ENCODE data around the gene C6orf47. TPM values are rescaled to one million over a fixed set of nuclear protein-coding genes. Genes with fewer than 3 reads are reported as not detected.

Gene C6orf47
- total RNA-seq, 1 experiment from 2014 or later: 17.8 TPM

GRCh38 chr6:31633447-31633846, 27.1 kb downstream of the C6orf47 start:
- H3F3A ChIP-seq (ENCODE audit: insufficient read depth, low read depth): peaks cover 60% of the 10 kb centered on the region
- H4K20me1 ChIP-seq (ENCODE audit: insufficient read depth): 0 out of 2 replicates have a peak, but pooled peaks cover 11% of the 10 kb centered on the region
- H3K9me3 ChIP-seq (ENCODE audit: insufficient read depth, low read depth): no peaks in the 10 kb centered on the region
- no peaks in the 10 kb centered on the region for H3K27me3 ChIP-seq (ENCODE audit: insufficient read depth, low read depth)
- no peaks in the 10 kb centered on the region for H3K79me2 ChIP-seq (ENCODE audit: low read depth)
- TF ChIP-seq EZH2 (IDR thresholded peaks at IDR 0.05; ENCODE audit: low read depth) (no peak), CTCF (conservative IDR thresholded peaks at IDR 0.05) (no peak)
- H3K4me3 ChIP-seq: no peak overlapping the region
- ChIA-PET CTCF (no interaction called here), POLR2A (ENCODE audit: unreplicated experiment) (interaction anchor here (0.7 kb wide), 1 partner anchor 7 kb away, joined by 3 read pairs; no protein-coding TSS in a partner anchor)
- no peaks in the 10 kb centered on the region for H3K4me1 ChIP-seq (replicated peaks; ENCODE audit: insufficient read depth)
- peaks cover 18% of the 10 kb centered on the region for H3K36me3 ChIP-seq (ENCODE audit: low read depth)
- H2AFZ ChIP-seq: no peak overlapping the region
- no TSS peak for BruUV-seq (replicated peaks)
- no peak for DNase-seq
- no peaks in the 10 kb centered on the region for H3K9me2 ChIP-seq (ENCODE audit: insufficient read depth)
- intact Hi-C loops (cut with micrococcal nuclease; ENCODE audit: unreplicated experiment): no loop called here
- H3K27ac ChIP-seq: no peak overlapping the region
- H3K4me2 ChIP-seq: no peak overlapping the region

GRCh38 chr6:31632279-31632946, 28.2 kb downstream of the C6orf47 start:
- peaks cover 24% of the 10 kb centered on the region for H3K36me3 ChIP-seq (ENCODE audit: low read depth)
- H3K27ac ChIP-seq: no peak overlapping the region
- POLR2A ChIA-PET (ENCODE audit: unreplicated experiment): interaction anchor here (0.7 kb wide), 1 partner anchor 8 kb away, joined by 3 read pairs; no protein-coding TSS in a partner anchor
- H3K4me2 ChIP-seq: no peak overlapping the region
- no peaks in the 10 kb centered on the region for H3K79me2 ChIP-seq (ENCODE audit: low read depth)
- no peaks in the 10 kb centered on the region for H3K9me3 ChIP-seq (ENCODE audit: insufficient read depth, low read depth)
- H4K20me1 ChIP-seq (ENCODE audit: insufficient read depth): 0 out of 2 replicates have a peak, but pooled peaks cover 3% of the 10 kb centered on the region
- H3K4me1 ChIP-seq (replicated peaks; ENCODE audit: insufficient read depth): no peaks in the 10 kb centered on the region
- BruUV-seq (replicated peaks): no TSS peak
- H3K27me3 ChIP-seq (ENCODE audit: insufficient read depth, low read depth): no peaks in the 10 kb centered on the region
- H2AFZ ChIP-seq: no peak overlapping the region
- no peak for DNase-seq
- H3K9me2 ChIP-seq (ENCODE audit: insufficient read depth): no peaks in the 10 kb centered on the region
- H3F3A ChIP-seq (ENCODE audit: insufficient read depth, low read depth): peaks cover 51% of the 10 kb centered on the region
- CTCF ChIA-PET: no interaction called here
- H3K4me3 ChIP-seq: no peak overlapping the region
- TF ChIP-seq EZH2 (IDR thresholded peaks at IDR 0.05; ENCODE audit: low read depth) (no peak), CTCF (conservative IDR thresholded peaks at IDR 0.05) (no peak)
- intact Hi-C loops (cut with micrococcal nuclease; ENCODE audit: unreplicated experiment): no loop called here

GRCh38 chr6:31631681-31632278, 28.8 kb downstream of the C6orf47 start:
- CTCF ChIA-PET: no interaction called here
- intact Hi-C loops (cut with micrococcal nuclease; ENCODE audit: unreplicated experiment): no loop called here
- no peaks in the 10 kb centered on the region for H3K9me3 ChIP-seq (ENCODE audit: insufficient read depth, low read depth)
- TF ChIP-seq CTCF (conservative IDR thresholded peaks at IDR 0.05) (no peak), EZH2 (IDR thresholded peaks at IDR 0.05; ENCODE audit: low read depth) (no peak)
- no peak overlapping the region for H3K4me2 ChIP-seq
- 0 out of 2 replicates have a peak, but pooled peaks cover 3% of the 10 kb centered on the region for H4K20me1 ChIP-seq (ENCODE audit: insufficient read depth)
- peaks cover 28% of the 10 kb centered on the region for H3K36me3 ChIP-seq (ENCODE audit: low read depth)
- H3K79me2 ChIP-seq (ENCODE audit: low read depth): no peaks in the 10 kb centered on the region
- H3K4me3 ChIP-seq: no peak overlapping the region
- BruUV-seq (replicated peaks): no TSS peak
- H3K27ac ChIP-seq: no peak overlapping the region
- no peaks in the 10 kb centered on the region for H3K4me1 ChIP-seq (replicated peaks; ENCODE audit: insufficient read depth)
- H3F3A ChIP-seq (ENCODE audit: insufficient read depth, low read depth): peaks cover 48% of the 10 kb centered on the region
- POLR2A ChIA-PET (ENCODE audit: unreplicated experiment): no interaction called here
- H3K9me2 ChIP-seq (ENCODE audit: insufficient read depth): no peaks in the 10 kb centered on the region
- H3K27me3 ChIP-seq (ENCODE audit: insufficient read depth, low read depth): no peaks in the 10 kb centered on the region
- no peak overlapping the region for H2AFZ ChIP-seq
- DNase-seq: no peak
